IPS-18a (cell line): ENCODE measurements around the gene PITPNM1.
A peak's percentile ranks its signal among the peaks of the same experiment; 100 is the strongest.

Experiments
- H3K27ac ChIP-seq: one replicate; pipeline ENCODE4 v1.5.1; 2013; ENCODE audit warnings: low read length
- H3K27me3 ChIP-seq: one replicate; pipeline ENCODE4 v1.6.1; 2013; ENCODE audit warnings: mild to moderate bottlenecking, low read length; ENCODE audit not compliant: control insufficient read depth, insufficient read depth
- H3K36me3 ChIP-seq: one replicate; pipeline ENCODE4 v1.6.1; 2013; ENCODE audit warnings: low read depth, low read length; ENCODE audit not compliant: control insufficient read depth
- H3K4me1 ChIP-seq: one replicate; pipeline ENCODE4 v1.6.1; 2013; ENCODE audit warnings: low read depth, low read length; ENCODE audit not compliant: control insufficient read depth
- H3K4me3 ChIP-seq: one replicate; pipeline ENCODE4 v1.5.1; 2013; ENCODE audit warnings: low read length
- H3K9ac ChIP-seq: one replicate; pipeline ENCODE4 v1.6.1; 2013; ENCODE audit warnings: mild to moderate bottlenecking, low read length, moderate library complexity
- H3K9me3 ChIP-seq: one replicate; pipeline ENCODE4 v1.6.1; 2013; ENCODE audit warnings: low read depth, low read length; ENCODE audit not compliant: control insufficient read depth

The PITPNM1 gene

GRCh38 chr11:67452141-67452952 lies 52.8 kb downstream of the PITPNM1 start, which contains the start of gene GPR152:
Gene GPR152, minus strand, starts transcription at chr11:67452729. Its CDS starts 5 bp downstream, at chr11:67452724.
- no peak within 1 kb of the TSS for H3K4me3 ChIP-seq
- no peaks in the 10 kb centered on the region for H3K9me3 ChIP-seq
- no peaks in the 10 kb centered on the region for H3K27me3 ChIP-seq
- no peaks in the 10 kb centered on the region for H3K4me1 ChIP-seq
- H3K9ac ChIP-seq, result no peak within 1 kb of the TSS
- no peak within 1 kb of the TSS for H3K27ac ChIP-seq
- no peaks in the 10 kb centered on the region for H3K36me3 ChIP-seq

DNA sequence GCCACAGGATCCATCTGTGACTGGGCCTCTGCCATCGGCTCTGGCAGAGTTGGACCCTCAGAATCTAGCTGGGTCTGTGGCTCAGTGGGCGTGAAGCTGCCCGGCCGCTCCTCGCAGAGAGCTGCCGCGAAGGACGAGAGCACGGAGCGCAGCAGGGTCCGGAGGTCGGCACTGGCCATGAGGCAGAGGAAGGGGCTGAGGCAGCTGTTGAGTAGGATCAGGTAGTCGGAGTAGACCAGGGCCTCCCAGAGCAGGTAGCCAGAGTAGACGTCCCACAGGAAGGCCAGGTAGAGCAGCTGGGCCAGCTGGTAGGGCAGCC lies 53.5 kb downstream of the PITPNM1 start:
- H3K9ac ChIP-seq, result no peak overlapping the region
- H3K4me3 ChIP-seq, result no peak overlapping the region
- H3K4me1 ChIP-seq, result no peaks in the 10 kb centered on the region
- H3K9me3 ChIP-seq, result no peaks in the 10 kb centered on the region
- H3K27me3 ChIP-seq, result no peaks in the 10 kb centered on the region
- H3K36me3 ChIP-seq, result no peaks in the 10 kb centered on the region
- no peak overlapping the region for H3K27ac ChIP-seq

DNA sequence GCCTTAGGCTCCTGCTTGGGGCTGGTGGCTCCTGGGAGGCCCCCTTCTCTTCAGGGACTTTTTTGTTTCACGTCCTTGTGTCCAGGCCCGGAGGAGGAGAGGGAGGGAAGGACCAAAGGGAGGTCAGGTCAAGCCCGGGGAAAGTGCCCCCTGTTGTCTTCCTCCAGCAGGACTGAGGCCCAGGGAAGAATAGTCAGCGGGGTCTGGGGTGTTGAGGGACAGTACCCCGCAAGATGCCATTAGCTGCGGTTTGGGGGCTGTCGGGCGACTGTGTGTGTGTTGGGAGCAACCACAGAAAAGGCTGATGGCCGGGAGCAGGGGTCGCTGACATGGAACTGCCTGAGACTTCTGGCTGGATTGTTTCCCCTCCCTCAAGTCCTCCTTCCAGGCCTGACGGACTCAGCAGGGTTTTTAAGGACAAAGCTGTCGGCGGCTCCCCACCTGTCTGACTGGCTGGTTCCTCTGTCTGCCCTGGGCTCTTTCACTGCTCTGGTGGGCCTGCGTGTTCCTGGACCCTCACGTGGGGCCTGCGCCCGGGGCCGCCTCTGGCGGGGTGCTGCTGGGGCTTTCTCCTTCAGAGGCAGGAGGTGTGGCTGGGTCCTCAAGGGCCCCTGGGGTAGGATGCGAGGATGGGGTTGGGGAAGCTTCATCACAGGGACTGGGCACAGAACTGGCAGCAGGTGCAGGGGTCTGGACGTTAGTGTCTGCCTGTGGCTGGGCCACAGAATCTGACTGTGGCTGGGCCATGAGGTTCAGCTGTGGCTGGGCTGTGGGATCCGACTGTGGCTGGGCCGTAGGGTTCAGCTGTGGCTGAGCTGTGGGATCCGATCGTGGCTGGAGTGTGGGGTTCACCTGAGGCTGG lies 54.1 kb downstream of the PITPNM1 start:
- H3K4me1 ChIP-seq, result no peaks in the 10 kb centered on the region
- H3K9me3 ChIP-seq, result no peaks in the 10 kb centered on the region
- H3K27ac ChIP-seq, result no peak overlapping the region
- no peak overlapping the region for H3K4me3 ChIP-seq
- no peak overlapping the region for H3K9ac ChIP-seq
- no peaks in the 10 kb centered on the region for H3K36me3 ChIP-seq
- H3K27me3 ChIP-seq, result no peaks in the 10 kb centered on the region

DNA sequence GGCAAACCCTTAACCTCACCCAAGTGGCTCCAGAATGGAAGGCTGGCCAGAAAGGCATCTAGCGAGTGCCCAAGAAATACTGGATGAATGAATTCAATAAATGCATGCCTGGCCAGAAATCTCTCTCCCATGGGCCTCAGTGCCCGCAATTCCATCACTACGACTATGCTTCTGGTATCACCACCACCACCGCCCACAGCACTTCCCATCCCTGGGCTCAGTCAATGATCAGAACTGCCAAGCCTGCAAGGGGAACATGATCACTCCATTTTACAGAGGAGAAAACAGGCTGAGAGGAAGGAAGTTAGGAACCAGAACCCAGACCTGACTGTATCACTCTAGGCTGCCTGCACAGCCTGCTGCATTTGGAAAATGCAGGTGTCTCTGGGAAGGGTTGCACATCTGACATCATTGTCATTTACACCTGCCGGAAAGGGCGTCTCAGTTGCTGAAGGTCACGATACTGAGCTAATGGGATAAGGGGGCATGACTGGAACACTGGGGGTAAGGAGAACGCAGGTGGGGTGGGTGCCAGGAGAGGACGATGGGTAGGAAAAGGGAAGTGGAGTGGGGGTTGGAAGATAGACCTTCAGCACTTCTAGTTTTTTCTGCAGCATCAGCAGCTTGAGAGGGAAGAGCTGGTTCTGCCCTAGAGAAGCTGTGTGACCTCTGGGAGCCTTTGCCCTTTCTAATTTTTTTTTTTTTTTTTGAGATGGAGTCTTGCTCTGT lies 55.9 kb downstream of the PITPNM1 start:
- Histone ChIP-seq H3K4me1 (no peaks in the 10 kb centered on the region), H3K9ac (no peak overlapping the region), H3K36me3 (no peaks in the 10 kb centered on the region), H3K27me3 (no peaks in the 10 kb centered on the region), H3K27ac (no peak overlapping the region), H3K4me3 (no peak overlapping the region), H3K9me3 (no peaks in the 10 kb centered on the region)

GRCh38 chr11:67448220-67448609 lies 56.9 kb downstream of the PITPNM1 start:
- H3K36me3 ChIP-seq, result no peaks in the 10 kb centered on the region
- no peaks in the 10 kb centered on the region for H3K4me1 ChIP-seq
- no peaks in the 10 kb centered on the region for H3K27me3 ChIP-seq
- no peak overlapping the region for H3K27ac ChIP-seq
- no peak overlapping the region for H3K4me3 ChIP-seq
- no peak overlapping the region for H3K9ac ChIP-seq
- H3K9me3 ChIP-seq, result no peaks in the 10 kb centered on the region

DNA sequence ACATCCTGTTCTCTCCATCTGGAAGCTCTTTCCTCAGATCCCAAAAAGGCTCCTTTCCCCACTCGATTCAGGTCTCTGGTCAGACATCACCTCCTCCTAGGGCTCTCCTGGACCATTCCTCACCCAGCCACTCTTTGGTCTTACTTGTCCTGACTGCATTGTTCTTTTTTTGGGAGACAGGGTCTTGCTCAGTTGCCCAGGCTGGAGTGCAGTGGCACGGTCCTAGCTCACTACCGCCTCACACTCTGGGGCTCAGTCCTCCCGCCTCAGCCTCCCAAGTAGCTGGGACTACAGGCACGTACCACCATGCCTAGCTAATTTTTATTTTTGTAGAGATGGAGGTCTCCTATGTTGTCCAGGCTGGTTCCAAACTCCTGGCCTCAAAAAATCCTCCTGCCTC lies 59.6 kb downstream of the PITPNM1 start:
- Histone ChIP-seq H3K36me3 (peaks cover 3% of the 10 kb centered on the region), H3K4me1 (no peaks in the 10 kb centered on the region), H3K9ac (no peak overlapping the region), H3K27me3 (no peaks in the 10 kb centered on the region), H3K9me3 (no peaks in the 10 kb centered on the region), H3K27ac (no peak overlapping the region), H3K4me3 (no peak overlapping the region)

DNA sequence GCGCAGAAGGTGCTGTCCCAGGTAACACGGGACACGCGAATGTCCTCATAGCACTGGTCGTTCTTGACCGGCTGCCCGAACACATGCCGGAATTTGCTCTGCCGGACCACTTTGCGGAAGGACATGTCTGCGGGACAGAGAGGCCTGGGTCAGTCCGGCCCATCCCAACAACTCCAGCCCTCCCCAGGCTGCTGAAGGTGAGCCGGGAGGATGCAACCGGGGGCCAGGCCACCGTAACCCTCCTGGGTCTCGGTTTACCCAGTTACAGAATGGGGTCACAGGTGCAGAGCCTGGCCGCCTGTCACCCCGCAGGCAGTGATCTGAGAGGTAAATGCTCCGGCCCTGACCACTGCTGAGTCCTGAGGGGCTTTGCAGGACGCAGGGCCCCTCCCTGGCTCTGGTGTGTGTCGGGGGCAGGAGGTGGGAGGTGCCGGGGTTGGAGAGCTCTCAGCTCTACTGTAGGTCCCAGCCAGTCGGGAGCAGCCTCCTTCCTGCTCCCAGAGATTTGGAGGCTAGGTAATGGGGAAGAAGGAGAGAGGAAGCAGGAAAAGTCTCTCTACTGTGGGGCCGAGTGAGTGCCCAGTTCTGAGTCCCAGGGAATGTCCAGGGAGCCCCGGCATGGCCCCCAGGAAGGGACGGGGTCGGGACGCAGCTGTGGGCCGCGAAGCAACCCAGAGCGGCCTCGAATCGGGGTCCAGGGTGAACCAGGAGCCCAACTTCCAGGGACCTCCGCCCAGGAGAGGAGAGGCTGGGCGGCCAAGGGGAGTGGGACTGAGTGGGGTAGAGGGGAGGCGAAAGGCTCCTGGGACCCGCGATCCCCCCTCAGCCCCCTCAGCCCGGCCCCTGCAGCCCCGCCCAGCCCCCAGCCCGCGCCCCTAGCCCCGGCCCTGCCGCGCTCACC lies 62.4 kb downstream of the PITPNM1 start:
- Histone ChIP-seq H3K4me1 (no peaks in the 10 kb centered on the region), H3K4me3 (peak overlapping the region; percentile 77)

More for the DNA sequence above, 62.4 kb downstream of the PITPNM1 start:
- no peaks in the 10 kb centered on the region for H3K27me3 ChIP-seq
- H3K9ac ChIP-seq, result peak overlapping the region; percentile 56
- H3K36me3 ChIP-seq, result peaks cover 8% of the 10 kb centered on the region
- H3K9me3 ChIP-seq, result no peaks in the 10 kb centered on the region
- no peak overlapping the region for H3K27ac ChIP-seq
